Brain microvascular endothelial cell (primary cell): ENCODE measurements around the gene SUPT5H.

Source experiments
- DNase-seq: peaks from one replicate; pipeline ENCODE4 v3.0.0-alpha.2; 2020
- H3K27ac ChIP-seq: fragments of 250-450 bp; sonication (Bioruptor Pico); 2 replicates; pipeline ENCODE4 v1.5.1; 2020; ENCODE audit warnings: mild to moderate bottlenecking, moderate library complexity
- H3K27me3 ChIP-seq: fragments of 250-450 bp; sonication (Bioruptor Pico); replicated peaks from 2 replicates; pipeline ENCODE4 v1.5.1; 2020; ENCODE audit warnings: mild to moderate bottlenecking
- H3K36me3 ChIP-seq: fragments of 250-450 bp; sonication (Bioruptor Pico); replicated peaks from 2 replicates; pipeline ENCODE4 v1.5.1; 2020; ENCODE audit warnings: mild to moderate bottlenecking
- H3K4me3 ChIP-seq: 2 replicates; pipeline ENCODE4 v1.5.1; 2011; ENCODE audit warnings: low read depth, mild to moderate bottlenecking, control low read depth, low read length, moderate library complexity
- CTCF ChIP-seq: IDR thresholded peaks from 2 replicates; pipeline ENCODE4 v1.5.1; 2011; ENCODE audit warnings: low read depth, mild to moderate bottlenecking, moderate library complexity, low read length, control low read depth, inconsistent platforms; ENCODE audit errors: missing control alignments
- in situ Hi-C: cut with HindIII; loops from 2 replicates; pipeline ENCODE4 v1.10.0; 2017; ENCODE audit warnings: low sequenced_read_pairs, low pct_ligation_motif_present

Gene SUPT5H

GRCh38 chr19:39445196-39446111, at the start of gene SUPT5H:
Gene SUPT5H, plus strand, starts transcription at chr19:39445582. Its CDS starts 309 bp downstream, at chr19:39445891.
- Histone ChIP-seq H3K36me3 (peaks cover 6% of the 10 kb centered on the region), H3K27ac (peak within 1 kb of the TSS; percentile 96), H3K4me3 (peak within 1 kb of the TSS; percentile 99), H3K27me3 (no peaks in the 10 kb centered on the region)
- in situ Hi-C loops = no loop called here
- peak; percentile 92 for DNase-seq
- TF ChIP-seq CTCF = no peak

- TF ChIP-seq CTCF = peak; percentile 97
- Histone ChIP-seq H3K4me3 (no peak overlapping the region), H3K27me3 (no peaks in the 10 kb centered on the region), H3K36me3 (peaks cover 13% of the 10 kb centered on the region), H3K27ac (peak overlapping the region; percentile 74)
- peak; percentile 81 for DNase-seq
- in situ Hi-C loops = no loop called here
These were observed 47.8 kb upstream of the SUPT5H start for GRCh38 chr19:39397360-39398296.

- in situ Hi-C loops = no loop called here
- DNase-seq = peak; percentile 73
- no peak for TF ChIP-seq CTCF
These were observed 47.0 kb upstream of the SUPT5H start for GRCh38 chr19:39398297-39398864.

GRCh38 chr19:39399668-39400050, 45.7 kb upstream of the SUPT5H start:
- Histone ChIP-seq H3K27ac (no peak overlapping the region), H3K27me3 (no peaks in the 10 kb centered on the region), H3K4me3 (no peak overlapping the region), H3K36me3 (peaks cover 4% of the 10 kb centered on the region)
- no peak for DNase-seq
- in situ Hi-C loops = no loop called here
- no peak for TF ChIP-seq CTCF

More at GRCh38 chr19:39398297-39398864, 47.0 kb upstream of the SUPT5H start:
- peak overlapping the region; percentile 74 for H3K27ac ChIP-seq
- peaks cover 13% of the 10 kb centered on the region for H3K36me3 ChIP-seq
- H3K27me3 ChIP-seq = no peaks in the 10 kb centered on the region
- H3K4me3 ChIP-seq = no peak overlapping the region

GRCh38 chr19:39400061-39400460, 45.3 kb upstream of the SUPT5H start:
- no peak overlapping the region for H3K27ac ChIP-seq
- no peak overlapping the region for H3K4me3 ChIP-seq
- in situ Hi-C loops = no loop called here
- no peak for TF ChIP-seq CTCF
- no peak for DNase-seq
- peaks cover 4% of the 10 kb centered on the region for H3K36me3 ChIP-seq
- H3K27me3 ChIP-seq = no peaks in the 10 kb centered on the region
